Small intestine (tissue), 7 donors: ENCODE data around the gene AFAP1L1. TPM values are rescaled to one million over a fixed set of nuclear protein-coding genes. Genes with fewer than 3 reads are reported as not detected.

Experiments used
- DNase-seq, 2 donors: peaks; one replicate each; pipeline versions ENCODE4 v3.0.0 to v3.0.0-alpha.2; 2013
- FAIRE-seq: peaks from 2 replicates; lab custom pipeline; 2012; peaks lifted over from hg19 to GRCh38; lab: Jason Lieb, UNC
- H3K27ac ChIP-seq, 3 donors: one replicate each; pipeline ENCODE4 v1.5.1; 2013; ENCODE audit warnings: low read length in 2 of 3, mild to moderate bottlenecking in 2 of 3, control low read depth in 1 of 3, inconsistent platforms in 1 of 3, low read depth in 1 of 3, moderate library complexity in 1 of 3
- H3K27me3 ChIP-seq, 3 donors: one replicate each; pipeline ENCODE4 v1.6.1; 2013; ENCODE audit warnings: low read length in 3 of 3, inconsistent platforms in 1 of 3; ENCODE audit not compliant: control insufficient read depth in 3 of 3, insufficient read depth in 3 of 3
- H3K36me3 ChIP-seq, 3 donors: one replicate each; pipeline ENCODE4 v1.6.1; 2013; ENCODE audit warnings: low read length in 3 of 3, inconsistent platforms in 1 of 3, low read depth in 1 of 3, mild to moderate bottlenecking in 1 of 3, moderate library complexity in 1 of 3; ENCODE audit not compliant: control insufficient read depth in 3 of 3, insufficient read depth in 2 of 3
- H3K4me1 ChIP-seq, 3 donors: one replicate each; pipeline ENCODE4 v1.6.1; 2013; ENCODE audit warnings: low read length in 2 of 3, inconsistent platforms in 1 of 3, low read depth in 1 of 3, mild to moderate bottlenecking in 1 of 3, moderate library complexity in 1 of 3; ENCODE audit not compliant: control insufficient read depth in 3 of 3, insufficient read depth in 2 of 3
- H3K4me3 ChIP-seq, 3 donors: one replicate each; pipeline ENCODE4 v1.5.1; 2013; ENCODE audit warnings: low read length in 3 of 3, control low read depth in 1 of 3, inconsistent platforms in 1 of 3, low read depth in 1 of 3, mild to moderate bottlenecking in 1 of 3, moderate library complexity in 1 of 3
- H3K9me3 ChIP-seq, 2 donors: one replicate each; pipeline ENCODE4 v1.6.1; 2013; ENCODE audit warnings: low read depth in 1 of 2, low read length in 1 of 2; ENCODE audit not compliant: control insufficient read depth in 2 of 2, insufficient read depth in 1 of 2
- WGBS, 3 donors: extraction: QIAGEN DNeasy Blood & Tissue Kit; methylation state at CpG; one replicate each; pipeline ENCODE4 v1.1.7; 2013; 5-methylcytosine and 5-hydroxymethylcytosine counted together
- polyA plus RNA-seq, 4 donors: library from polyadenylated mRNA; stranded (reverse) in 3 of 4; unstranded in 1 of 4; fragments of 200-250 nt in 3 of 4; fragments of 120-200 nt in 1 of 4; gene quantifications; one replicate each; pipeline versions ENCODE4 v1.2.1 to v1.2.3, GENCODE V29; 2013
- donor health status: healthy with polysubstance abuse.
- donor health status: control.
- donor health status: control.
- donor health status: Bipolar disorder and iron deficiency.
- donor health status: healthy.

AFAP1L1 gene
- polyA plus RNA-seq, 4 donors = 1.6 to 8.5 (median 6.4) TPM; not detected in 1

DNA sequence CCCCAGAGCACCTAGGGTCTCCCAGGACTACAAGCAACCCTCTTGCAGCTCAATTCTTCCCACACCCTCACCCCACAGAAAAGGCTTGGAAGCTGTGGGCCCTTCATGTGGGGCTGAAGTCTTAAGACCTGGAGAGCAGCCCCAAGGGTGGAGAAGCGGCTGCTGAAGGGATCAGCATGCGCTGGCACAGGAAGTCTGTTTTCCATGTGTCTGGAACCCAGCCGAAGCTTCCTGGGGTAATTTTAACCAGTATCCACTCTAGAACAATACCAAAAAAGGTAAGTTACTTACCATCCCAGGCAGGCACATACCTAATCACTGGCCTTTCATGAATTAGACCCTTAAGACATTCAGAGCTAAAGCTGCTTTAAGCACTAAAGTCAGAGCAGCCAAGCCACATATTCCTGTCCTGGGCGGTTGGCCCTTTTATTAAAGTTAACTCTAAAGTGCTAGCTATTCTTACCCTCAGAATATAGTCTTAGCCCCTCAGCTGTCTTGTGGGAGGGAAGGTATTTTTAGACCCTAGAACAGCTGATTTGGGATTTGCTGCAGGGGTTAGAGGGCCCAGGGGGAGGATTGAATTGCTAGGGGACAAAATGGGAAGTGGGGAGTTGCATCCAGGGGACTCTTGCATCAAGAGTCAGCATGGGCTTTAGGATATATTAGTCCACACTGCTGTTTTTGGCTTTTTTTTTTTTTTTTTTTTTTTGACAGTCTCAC is 100.6 kb downstream of the AFAP1L1 start:
- H3K27me3 ChIP-seq = no peaks in the 10 kb centered on the region
- no peaks in the 10 kb centered on the region for H3K9me3 ChIP-seq
- H3K27ac ChIP-seq = no peak overlapping the region
- WGBS, 3 donors = 75 to 94% (median 90%) methylated on average over 4 of the region's 4 CpGs
- FAIRE-seq (no peak), DNase-seq (no peak)
- H3K4me3 ChIP-seq = no peak overlapping the region
- peaks cover 0 to 7% (median 0%) of the 10 kb centered on the region in 3 donors for H3K4me1 ChIP-seq
- peaks cover 0 to 17% (median 0%) of the 10 kb centered on the region in 3 donors for H3K36me3 ChIP-seq

DNA sequence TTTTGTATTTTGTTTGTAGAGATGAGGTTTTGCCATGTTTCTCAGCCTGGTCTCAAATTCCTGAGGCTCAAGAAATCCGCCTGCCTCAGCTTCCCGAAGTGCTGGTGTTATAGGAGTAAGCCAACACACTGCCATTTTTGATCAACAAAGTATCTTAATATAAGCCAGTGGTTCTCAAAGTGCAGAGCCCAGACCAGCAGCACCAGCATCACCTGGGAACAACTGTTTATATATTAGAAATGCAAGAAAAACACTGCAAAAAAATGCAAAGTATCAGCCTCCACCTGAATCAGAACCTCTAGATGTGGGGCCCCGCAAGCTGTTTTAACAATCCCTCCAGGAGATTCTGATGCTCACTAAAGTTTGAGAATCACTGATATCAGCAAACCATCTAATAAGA is 101.3 kb downstream of the AFAP1L1 start:
- Histone ChIP-seq H3K27ac (no peak overlapping the region), H3K4me1 (no peaks in the 10 kb centered on the region), H3K27me3 (no peaks in the 10 kb centered on the region), H3K9me3 (no peaks in the 10 kb centered on the region), H3K4me3 (no peak overlapping the region), H3K36me3 (peaks cover 0 to 15% (median 0%) of the 10 kb centered on the region in 3 donors)
- no peak for DNase-seq
- no peak for FAIRE-seq
- WGBS, 3 donors = 93 to 97% (median 96%) methylated on average over 3 of the region's 3 CpGs

DNA sequence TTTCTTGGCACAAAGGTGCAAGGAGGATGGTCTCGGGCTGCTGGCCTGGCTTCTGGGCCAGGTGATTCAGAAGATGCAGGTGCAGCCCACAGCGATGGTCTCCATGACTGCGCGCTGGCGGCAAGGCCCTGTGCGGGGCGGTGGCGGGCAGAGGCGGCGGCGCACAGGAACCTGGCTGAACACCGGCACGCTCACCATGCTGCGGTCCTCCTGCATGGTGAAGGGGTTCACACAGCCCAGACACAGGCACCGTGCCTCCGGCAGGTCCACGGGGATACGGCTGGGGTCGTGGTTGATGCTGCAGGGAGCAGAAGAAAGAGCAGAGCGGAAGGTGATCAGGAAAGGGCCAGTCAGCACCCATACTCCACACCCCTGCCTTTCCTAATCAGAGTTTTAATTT is 102.6 kb downstream of the AFAP1L1 start:
- FAIRE-seq (no peak), DNase-seq (no peak)
- Histone ChIP-seq H3K36me3 (peaks cover 0 to 8% (median 0%) of the 10 kb centered on the region in 3 donors), H3K27me3 (peaks cover 0 to 3% (median 0%) of the 10 kb centered on the region in 3 donors), H3K4me1 (no peaks in the 10 kb centered on the region), H3K27ac (no peak overlapping the region), H3K4me3 (no peak overlapping the region), H3K9me3 (no peaks in the 10 kb centered on the region)
- 92 to 96% (median 94%) methylated on average over 20 of the region's 20 CpGs for WGBS, 3 donors

DNA sequence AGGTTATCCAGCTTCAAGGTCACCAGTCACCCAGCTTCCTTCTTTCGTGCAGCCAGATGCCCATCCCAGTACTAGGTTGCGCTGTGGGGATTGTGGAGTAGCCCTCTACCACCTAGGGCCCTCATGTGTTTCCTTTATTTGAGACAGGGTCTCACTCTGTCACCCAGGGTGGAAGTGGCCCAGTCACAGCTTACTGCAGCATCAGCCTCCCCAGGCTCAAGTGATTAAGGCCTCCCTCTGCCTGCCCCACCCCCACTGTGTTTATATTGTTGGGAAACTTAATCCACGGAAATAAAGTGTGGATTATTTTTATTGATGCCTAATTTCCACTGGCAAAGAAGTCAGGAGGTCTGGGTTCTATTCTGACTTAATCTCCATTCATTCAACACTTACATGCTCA is 103.1 kb downstream of the AFAP1L1 start:
- Histone ChIP-seq H3K27ac (no peak overlapping the region), H3K36me3 (peaks cover 0 to 6% (median 0%) of the 10 kb centered on the region in 3 donors), H3K27me3 (peaks cover 0 to 3% (median 0%) of the 10 kb centered on the region in 3 donors), H3K4me1 (no peaks in the 10 kb centered on the region), H3K9me3 (no peaks in the 10 kb centered on the region), H3K4me3 (no peak overlapping the region)
- whole genome bisulfite sequencing, 3 donors = 71 to 72% (median 72%) methylated on average over 3 of the region's 3 CpGs
- no peak for FAIRE-seq
- DNase-seq = no peak

DNA sequence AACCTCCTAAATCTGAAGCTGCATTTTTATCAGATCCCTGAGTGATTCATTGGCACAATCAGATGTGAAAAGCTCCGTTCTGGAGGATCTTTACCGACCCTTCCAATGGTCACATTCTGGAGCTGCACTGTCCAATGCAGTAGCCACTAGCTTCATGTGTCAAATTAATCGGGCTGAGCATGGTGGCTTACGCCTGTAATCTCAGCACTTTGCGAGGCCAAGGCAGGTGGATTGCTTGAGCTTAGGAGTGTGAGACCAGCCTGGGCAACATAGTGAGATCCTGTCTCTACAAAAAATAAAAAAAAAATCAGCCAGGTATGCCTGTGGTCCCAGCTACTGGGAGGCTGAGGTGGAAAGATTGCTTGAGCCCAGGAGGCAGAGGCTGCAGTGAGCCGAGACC is 103.8 kb downstream of the AFAP1L1 start:
- WGBS, 3 donors = 87 to 90% (median 89%) methylated on average over 6 of the region's 6 CpGs
- Histone ChIP-seq H3K36me3 (peaks cover 0 to 6% (median 0%) of the 10 kb centered on the region in 3 donors), H3K4me3 (no peak overlapping the region), H3K27me3 (peaks cover 0 to 3% (median 0%) of the 10 kb centered on the region in 3 donors), H3K9me3 (no peaks in the 10 kb centered on the region), H3K4me1 (no peaks in the 10 kb centered on the region), H3K27ac (no peak overlapping the region)
- FAIRE-seq (no peak), DNase-seq (no peak)

DNA sequence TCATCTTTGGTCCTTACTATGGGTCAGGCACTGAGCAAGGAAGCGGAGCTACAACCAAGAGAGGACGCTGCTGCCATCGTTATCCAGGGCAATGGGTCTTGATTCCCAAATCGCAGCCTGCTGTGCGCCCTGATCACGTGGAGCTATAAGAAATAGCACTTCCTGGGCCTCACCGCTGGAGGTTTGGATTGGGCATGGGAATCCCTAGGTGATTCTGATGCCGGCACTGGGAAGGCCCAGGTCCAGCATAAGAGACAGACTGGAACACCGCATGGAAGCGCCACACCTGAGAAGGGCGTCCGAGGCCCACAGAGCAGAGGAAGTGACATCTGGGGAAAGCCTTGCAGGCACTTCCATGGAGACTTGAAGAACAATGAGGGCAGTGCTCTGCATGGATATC is 104.4 kb downstream of the AFAP1L1 start:
- H3K4me3 ChIP-seq = no peak overlapping the region
- 93 to 96% (median 95%) methylated on average over 12 of the region's 12 CpGs for WGBS, 3 donors
- peaks cover 0 to 3% (median 0%) of the 10 kb centered on the region in 3 donors for H3K27me3 ChIP-seq
- no peaks in the 10 kb centered on the region for H3K9me3 ChIP-seq
- DNase-seq (no peak), FAIRE-seq (no peak)
- no peak overlapping the region for H3K27ac ChIP-seq
- peaks cover 0 to 6% (median 0%) of the 10 kb centered on the region in 3 donors for H3K36me3 ChIP-seq
- peaks cover 0 to 2% (median 0%) of the 10 kb centered on the region in 3 donors for H3K4me1 ChIP-seq

DNA sequence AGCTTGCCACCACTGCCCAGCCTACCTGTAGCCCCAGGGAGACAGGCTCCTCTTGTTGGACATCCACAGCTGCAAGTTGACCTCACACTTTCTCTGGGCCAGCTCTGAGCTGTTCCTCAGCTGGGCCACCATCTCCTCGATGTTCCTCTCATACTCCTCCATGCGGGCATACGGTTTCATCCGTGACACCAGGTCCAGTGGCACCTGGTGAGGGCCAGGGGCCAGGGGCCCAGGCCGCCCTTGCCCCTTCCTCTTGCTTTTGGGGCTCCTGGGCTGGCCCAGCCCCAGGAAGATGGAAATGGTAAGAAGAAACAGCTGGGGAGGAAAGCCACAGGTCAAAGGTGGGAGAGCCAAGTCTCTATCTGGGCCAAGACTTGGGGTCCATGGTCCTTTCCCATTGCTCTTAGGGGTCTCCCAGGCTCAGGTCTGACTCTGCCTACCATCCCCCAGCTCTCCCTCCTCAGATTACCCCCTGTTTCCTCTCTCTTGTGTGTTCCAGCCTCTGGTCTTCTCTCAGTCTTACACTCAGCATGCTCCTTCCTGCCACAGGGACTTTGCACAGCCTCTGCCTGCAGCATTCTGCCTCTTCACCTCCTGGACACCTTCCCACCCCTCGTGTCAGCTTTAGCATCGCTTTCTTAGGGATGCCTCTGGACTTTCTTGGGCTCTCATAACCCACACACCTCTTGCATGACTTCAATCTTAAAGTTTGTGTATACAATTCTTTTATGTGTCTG is 105.2 kb downstream of the AFAP1L1 start:
- Histone ChIP-seq H3K36me3 (peaks cover 0 to 6% (median 0%) of the 10 kb centered on the region in 3 donors), H3K4me1 (peaks cover 0 to 6% (median 0%) of the 10 kb centered on the region in 3 donors), H3K4me3 (no peak overlapping the region), H3K9me3 (no peaks in the 10 kb centered on the region), H3K27ac (no peak overlapping the region), H3K27me3 (peaks cover 0 to 3% (median 0%) of the 10 kb centered on the region in 3 donors)
- DNase-seq (no peak), FAIRE-seq (no peak)
- WGBS, 3 donors = 91 to 93% (median 93%) methylated on average over 7 of the region's 7 CpGs

DNA sequence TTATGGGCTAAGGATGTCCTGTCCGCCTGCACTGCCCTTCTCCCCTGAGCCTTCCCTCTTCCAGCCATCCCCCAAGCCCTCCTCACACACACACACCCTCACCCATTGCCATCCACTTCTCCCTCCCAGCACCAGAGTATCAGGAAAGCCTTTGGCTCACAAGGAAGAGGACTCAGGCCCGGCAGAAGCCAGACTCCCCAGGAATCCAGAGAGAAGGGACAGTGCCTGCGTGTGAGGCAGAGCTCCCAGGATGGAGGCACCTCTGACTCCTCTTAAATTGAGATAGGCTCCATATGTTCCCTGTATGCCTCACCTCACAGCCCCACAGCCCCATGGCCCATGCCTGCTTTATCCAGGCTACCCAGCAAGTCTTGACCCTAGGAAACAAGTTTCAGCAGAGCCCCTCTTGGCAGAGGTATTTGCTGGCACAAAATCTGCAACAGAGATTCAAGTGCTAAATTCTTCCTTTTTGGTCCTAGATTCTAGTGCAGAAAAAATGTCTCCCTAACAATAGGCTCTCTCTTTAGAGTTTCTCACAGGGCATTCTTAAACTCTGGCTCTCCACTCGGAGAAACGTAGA is 106.7 kb downstream of the AFAP1L1 start:
- DNase-seq (no peak), FAIRE-seq (no peak)
- Histone ChIP-seq H3K36me3 (peaks cover 0 to 6% (median 0%) of the 10 kb centered on the region in 3 donors), H3K4me1 (peaks cover 0 to 6% (median 0%) of the 10 kb centered on the region in 3 donors), H3K27ac (peak overlapping the region in 2 of 3 donors; percentile 49 to 76), H3K9me3 (no peaks in the 10 kb centered on the region), H3K4me3 (no peak overlapping the region), H3K27me3 (peaks cover 0 to 3% (median 0%) of the 10 kb centered on the region in 3 donors)
- WGBS, 3 donors = 65 to 68% (median 66%) methylated on average over 5 of the region's 5 CpGs
